SK-N-SH (cell line): Measurements from ENCODE around the gene ATAD1. TPM values are rescaled to one million over a fixed set of nuclear protein-coding genes. Genes with fewer than 3 reads are reported as not detected.
A peak's percentile ranks its signal among the peaks of the same experiment; 100 is the strongest.

Source experiments
- CTCF ChIA-PET: fragments of 300-600, 350-600 bp; formaldehyde crosslinking; extraction: SDS; loops from one replicate; lab custom pipeline; 2021; lab: Yijun Ruan, JAX
- POLR2A ChIA-PET: fragments of 350-600 bp; sonication (Branson Sonifier 250); formaldehyde crosslinking; extraction: SDS; loops from one replicate; lab custom pipeline; 2020; ENCODE audit warnings: antibody characterized with exemption, inconsistent platforms; lab: Yijun Ruan, JAX
- DNase-seq: peaks from one replicate; pipeline ENCODE4 v3.0.0; 2012
- H2AFZ ChIP-seq: fragments of 200-600 bp; sonication (generic); 2 replicates; pipeline ENCODE4 v1.8.1; 2016; ENCODE audit warnings: antibody characterized with exemption, mild to moderate bottlenecking, low read depth
- H3F3A ChIP-seq: fragments of 200-600 bp; sonication (generic); replicated peaks from 2 replicates; pipeline ENCODE3; 2016; ENCODE audit warnings: antibody characterized with exemption, mild to moderate bottlenecking; ENCODE audit not compliant: insufficient read depth
- H3K27ac ChIP-seq, 2 experiments: fragments of 200-500 bp in 1 of 2; fragments of 200-600 bp in 1 of 2; sonication (Bioruptor generic) in 1 of 2; sonication (generic), shearing (Covaris generic) in 1 of 2; 2 replicates each; pipeline versions ENCODE4 v1.5.1 to v1.6.1; 2014 to 2016; ENCODE audit warnings: low read depth in 2 of 2, inconsistent platforms in 1 of 2, low read length in 1 of 2, mild to moderate bottlenecking in 1 of 2, mixed read lengths in 1 of 2
- H3K27me3 ChIP-seq: fragments of 200-600 bp; sonication (generic), shearing (Covaris generic); 2 replicates; pipeline ENCODE4 v1.6.1; 2016; ENCODE audit warnings: mixed run types; ENCODE audit not compliant: insufficient read depth
- H3K36me3 ChIP-seq, 2 experiments: fragments of 200-500 bp in 1 of 2; fragments of 200-600 bp in 1 of 2; sonication (Bioruptor generic) in 1 of 2; sonication (generic) in 1 of 2; replicated peaks in 1 of 2; 2 replicates each; pipeline versions ENCODE3 to v1.5.1; 2014 to 2016; ENCODE audit warnings: low read length in 1 of 2, mild to moderate bottlenecking in 1 of 2; ENCODE audit not compliant: insufficient read depth in 2 of 2, control insufficient read depth in 1 of 2
- H3K4me1 ChIP-seq, 2 experiments: fragments of 200-500 bp in 1 of 2; fragments of 200-600 bp in 1 of 2; sonication (Bioruptor generic) in 1 of 2; sonication (generic), shearing (Covaris generic) in 1 of 2; 2 replicates each; pipeline versions ENCODE4 v1.5.1 to v1.6.1; 2014 to 2016; ENCODE audit warnings: low read depth in 1 of 2, low read length in 1 of 2, mixed run types in 1 of 2; ENCODE audit not compliant: insufficient read depth in 2 of 2, control insufficient read depth in 1 of 2
- H3K4me2 ChIP-seq: fragments of 200-600 bp; sonication (generic), shearing (Covaris generic); 2 replicates; pipeline ENCODE4 v1.6.1; 2017; ENCODE audit warnings: mixed run types
- H3K4me3 ChIP-seq, 2 experiments: fragments of 200-500 bp in 1 of 2; fragments of 200-600 bp in 1 of 2; sonication (Bioruptor generic) in 1 of 2; sonication (generic), shearing (Covaris generic) in 1 of 2; 2 replicates each; pipeline versions ENCODE4 v1.5.1 to v1.8.1; 2014 to 2016; ENCODE audit warnings: low read depth in 2 of 2, inconsistent platforms in 1 of 2, low read length in 1 of 2, mild to moderate bottlenecking in 1 of 2, mixed read lengths in 1 of 2, moderate library complexity in 1 of 2
- H3K79me2 ChIP-seq: fragments of 200-600 bp; sonication (generic); 2 replicates; pipeline ENCODE4 v1.8.1; 2017; ENCODE audit warnings: mild to moderate bottlenecking; ENCODE audit not compliant: insufficient read depth
- H3K9ac ChIP-seq: fragments of 200-600 bp; sonication (generic); 2 replicates; pipeline ENCODE4 v1.6.1; 2017; ENCODE audit warnings: mixed run types
- H3K9me2 ChIP-seq: fragments of 200-600 bp; sonication (generic); 2 replicates; pipeline ENCODE4 v1.6.1; 2017; ENCODE audit warnings: mixed run types
- H3K9me3 ChIP-seq: fragments of 200-600 bp; sonication (generic); 2 replicates; pipeline ENCODE4 v1.6.1; 2017; ENCODE audit warnings: mixed run types, mild to moderate bottlenecking, moderate library complexity
- H4K20me1 ChIP-seq: fragments of 200-600 bp; sonication (generic); 2 replicates; pipeline ENCODE4 v1.6.1; 2017; ENCODE audit warnings: mild to moderate bottlenecking, mixed run types; ENCODE audit not compliant: insufficient read depth
- EP300 ChIP-seq, 2 experiments: IDR thresholded peaks; 2 replicates each; pipeline versions ENCODE4 v1.4.0 to v1.6.1; 2012; ENCODE audit warnings: borderline replicate concordance in 1 of 2, low read depth in 1 of 2, low read length in 1 of 2
- EZH2phosphoT487 ChIP-seq: fragments of 200-600 bp; sonication (generic); IDR thresholded peaks from 2 replicates; pipeline ENCODE4 v1.6.1; 2017; ENCODE audit warnings: low read depth, mixed run types, mild to moderate bottlenecking, antibody characterized with exemption, moderate library complexity, borderline replicate concordance
- MXI1 ChIP-seq: IDR thresholded peaks from 2 replicates; pipeline ENCODE4 v1.6.1; 2012; ENCODE audit warnings: mild to moderate bottlenecking, low read depth, low read length, improper control_type of control experiment
- POLR2AphosphoS5 ChIP-seq: IDR thresholded peaks from 2 replicates; pipeline ENCODE4 v1.6.1; 2012; ENCODE audit warnings: low read depth, low read length
- REST ChIP-seq: IDR thresholded peaks from 2 replicates; pipeline ENCODE4 v1.6.1; 2012; ENCODE audit warnings: mild to moderate bottlenecking, low read depth, low read length, moderate library complexity
- RFX5 ChIP-seq: IDR thresholded peaks from 2 replicates; pipeline ENCODE4 v1.6.1; 2012; ENCODE audit warnings: mild to moderate bottlenecking, improper control_type of control experiment, low read length
- TCF12 ChIP-seq: IDR thresholded peaks from 2 replicates; pipeline ENCODE4 v1.4.0; 2012
- TEAD4 ChIP-seq: IDR thresholded peaks from 2 replicates; pipeline ENCODE4 v1.4.0; 2012; ENCODE audit warnings: mild to moderate bottlenecking, borderline replicate concordance; ENCODE audit not compliant: insufficient read depth
- USF2 ChIP-seq: fragments of 150-350 bp; IDR thresholded peaks from 2 replicates; pipeline ENCODE4 v1.6.1; 2017; ENCODE audit warnings: antibody characterized with exemption, low read length, low read depth, borderline replicate concordance
- WGBS: methylation state at CpG from one replicate; pipeline ENCODE4 v1.1.6; 2017; ENCODE audit warnings: low lambda C conversion rate; 5-methylcytosine and 5-hydroxymethylcytosine counted together
- polyA plus RNA-seq, 3 experiments: library from polyadenylated mRNA; depleted of rRNA; stranded (reverse); fragments of >200 nt; gene quantifications; 2 replicates each; pipeline ENCODE4 v1.2.3, GENCODE V29; 2012

Gene ATAD1
- polyA plus RNA-seq, 1 of the 3 experiments (the other 2 are of a cell fraction) = 13.5 TPM

- Histone ChIP-seq H3K4me2 (peak overlapping the region; percentile 86; the same call in 1 of the 2 replicates), H3K79me2 (peaks cover 36% of the 10 kb centered on the region), H3K9ac (no peak overlapping the region), H2AFZ (peak overlapping the region; percentile 79; the same call in 1 of the 2 replicates), H3K9me3 (no peaks in the 10 kb centered on the region), H3K27me3 (no peaks in the 10 kb centered on the region), H3K27ac (0 out of 4 replicates have a peak overlapping the region, but pooled peaks of 1 of the 2 experiments have one; percentile 91), H3K4me3 (peak overlapping the region in 1 of 2 experiments; percentile 94; a peak in 2 of 4 replicates), H3F3A (peaks cover 17% of the 10 kb centered on the region), H3K9me2 (no peaks in the 10 kb centered on the region; the same call in 1 of the 2 replicates), H4K20me1 (peaks cover 19% of the 10 kb centered on the region), H3K4me1 (peaks cover 10 to 12% of the 10 kb centered on the region in 2 experiments; a peak in 3 of 4 replicates), H3K36me3 (peaks cover 2 to 4% of the 10 kb centered on the region in 2 experiments)
- CTCF ChIA-PET = interaction anchor here (0.7 to 5.1 kb wide), 2 partner anchors 31 to 84 kb away, joined by 4 to 18 read pairs; no protein-coding TSS in a partner anchor
- no peak for TF ChIP-seq TEAD4
- 73% methylated on average over 6 of the region's 6 CpGs for WGBS
- no peak for DNase-seq
- POLR2A ChIA-PET = interaction anchor here (0.6 to 2.2 kb wide), 2 partner anchors 9 to 27 kb away, joined by 3 to 8 read pairs; no protein-coding TSS in a partner anchor
Measured at GRCh38 chr10:87819289-87819585, 1.2 kb upstream of the ATAD1 start.

- Histone ChIP-seq H3K27me3 (no peaks in the 10 kb centered on the region), H3K79me2 (peaks cover 42% of the 10 kb centered on the region), H3K4me3 (peak overlapping the region; percentile 86 to 94), H3K9ac (peak overlapping the region; percentile 90), H3K4me2 (peak overlapping the region; percentile 86), H4K20me1 (peaks cover 19% of the 10 kb centered on the region), H3K9me3 (no peaks in the 10 kb centered on the region), H3K36me3 (peaks cover 8 to 9% of the 10 kb centered on the region in 2 experiments), H3K27ac (peak overlapping the region; percentile 91 to 95; a peak in 3 of 4 replicates), H3K4me1 (peaks cover 10 to 12% of the 10 kb centered on the region in 2 experiments; a peak in 3 of 4 replicates), H2AFZ (peak overlapping the region; percentile 79), H3K9me2 (no peaks in the 10 kb centered on the region; the same call in 1 of the 2 replicates), H3F3A (peaks cover 17% of the 10 kb centered on the region)
- TF ChIP-seq USF2 (no peak), TCF12 (no peak), EP300 (IDR thresholded peaks at IDR 0.05; ENCODE audit: borderline replicate concordance in 1 of 2, low read depth in 1 of 2, low read length in 1 of 2) (no peak), EZH2phosphoT487 (no peak), MXI1 (peak; percentile 47), RFX5 (no peak), POLR2AphosphoS5 (no peak), REST (no peak)
- ChIA-PET CTCF (interaction anchor here (0.7 to 5.1 kb wide), 5 partner anchors 9 to 734 kb away, joined by 3 to 18 read pairs (median 4); no protein-coding TSS in a partner anchor), POLR2A (interaction anchor here (0.5 to 2.2 kb wide), 6 partner anchors 9 to 314 kb away, joined by 3 to 11 read pairs (median 6); partner anchors contain the start of genes KLLN, MINPP1 and PTEN)
- DNase-seq = peak; percentile 51
- 10% methylated on average over 29 of the region's 29 CpGs for WGBS
Measured at GRCh38 chr10:87818505-87819288, 671 bp upstream of the ATAD1 start.
